ENCODE results near the gene PCYT2. TPM values are rescaled to one million over a fixed set of nuclear protein-coding genes. Genes with fewer than 3 reads are reported as not detected.

Gene PCYT2
- total RNA-seq, 4 donors from 2014 or later, result 18.4 to 45.8 (median 34.4) TPM

- peaks cover 0 to 44% of the 10 kb centered on the region in 2 donors for H3K36me3 ChIP-seq
- peak overlapping the region; percentile 51 to 88 for H3K4me3 ChIP-seq
- H3K9me3 ChIP-seq, result no peaks in the 10 kb centered on the region
- peak; percentile 96 for ATAC-seq
- peaks cover 0 to 67% (median 25%) of the 10 kb centered on the region in 3 donors for H3K4me1 ChIP-seq
- H3K27me3 ChIP-seq, result no peaks in the 10 kb centered on the region
- TF ChIP-seq CTCF (IDR thresholded peaks at IDR 0.05) (peak in 1 of 4 experiments; percentile 36), POLR2AphosphoS5 (IDR thresholded peaks at IDR 0.05) (peak; percentile 98), POLR2A (IDR thresholded peaks at IDR 0.05) (peak; percentile 92 to 94), EP300 (IDR thresholded peaks at IDR 0.05) (no peak)
- 1 to 2% methylated on average over 11 to 16 of the region's 74 CpGs for WGBS, 2 donors (ENCODE audit: low coverage in 1 of 2)
- H3K27ac ChIP-seq, result peak overlapping the region; percentile 87 to 97 (median 91)
Observed at GRCh38 chr17:81860756-81861568, 50.2 kb downstream of the PCYT2 start.

- WGBS, 2 donors (ENCODE audit: low coverage in 1 of 2), result 0% methylated on average over 8 of the region's 95 CpGs; no CpG with 5 or more reads in 1 of the 2 donors
- TF ChIP-seq EP300 (IDR thresholded peaks at IDR 0.05) (no peak), POLR2AphosphoS5 (IDR thresholded peaks at IDR 0.05) (peak; percentile 65), POLR2A (IDR thresholded peaks at IDR 0.05) (peak; percentile 74 to 89)
- peak within 1 kb of the TSS; percentile 87 to 98 (median 91) for H3K27ac ChIP-seq
- peaks cover 0 to 70% (median 25%) of the 10 kb centered on the region in 3 donors for H3K4me1 ChIP-seq
- H3K36me3 ChIP-seq, result peaks cover 0 to 44% of the 10 kb centered on the region in 2 donors
- H3K27me3 ChIP-seq, result no peaks in the 10 kb centered on the region
- H3K9me3 ChIP-seq, result no peaks in the 10 kb centered on the region
- H3K4me3 ChIP-seq, result peak within 1 kb of the TSS; percentile 84 to 88
- ATAC-seq, result no peak
Observed at GRCh38 chr17:81859906-81860755, 51.1 kb downstream of the PCYT2 start, which contains the start of gene P4HB. Gene P4HB (minus strand): TSS chr17:81860535. CDS start chr17:81860471, 64 bp downstream.

GRCh38 chr17:81858967-81859905 lies 52.0 kb downstream of the PCYT2 start:
- H3K27me3 ChIP-seq, result no peaks in the 10 kb centered on the region
- H3K4me1 ChIP-seq, result peaks cover 0 to 78% (median 25%) of the 10 kb centered on the region in 3 donors

More at GRCh38 chr17:81858967-81859905, 52.0 kb downstream of the PCYT2 start:
- no peak for ATAC-seq
- WGBS, 2 donors (ENCODE audit: low coverage in 1 of 2), result 44% methylated on average over 9 of the region's 23 CpGs; no CpG with 5 or more reads in 1 of the 2 donors
- TF ChIP-seq CTCF (IDR thresholded peaks at IDR 0.05) (no peak), EP300 (IDR thresholded peaks at IDR 0.05) (no peak), POLR2A (IDR thresholded peaks at IDR 0.05) (no peak), POLR2AphosphoS5 (IDR thresholded peaks at IDR 0.05) (no peak)
- Histone ChIP-seq H3K4me3 (peak overlapping the region; percentile 84 to 88), H3K27ac (peak overlapping the region; percentile 82 to 98 (median 91)), H3K36me3 (peaks cover 0 to 49% of the 10 kb centered on the region in 2 donors), H3K9me3 (no peaks in the 10 kb centered on the region)
